ENCODE results near the gene PLEKHG7.

GRCh38 chr12:92665496-92665895 lies 37.3 kb upstream of the PLEKHG7 start:
- TF ChIP-seq CTCF (IDR thresholded peaks at IDR 0.05) (no peak), POLR2A (IDR thresholded peaks at IDR 0.05) (no peak)

All from body of pancreas (tissue), 4 donors.